Fibroblast of skin of back (primary cell): ENCODE measurements around the gene ABCB1.

Experiments used
- DNase-seq: peaks from one replicate; pipeline ENCODE4 v3.0.0-alpha.2; 2013

Gene ABCB1

GRCh38 chr7:87512906-87513305 lies 87.8 kb downstream of the ABCB1 start:
- DNase-seq = no peak

- no peak for DNase-seq
These were observed 89.2 kb downstream of the ABCB1 start for GRCh38 chr7:87511510-87511909.

- DNase-seq = no peak
These were observed 90.2 kb downstream of the ABCB1 start for GRCh38 chr7:87510411-87510875.

GRCh38 chr7:87507446-87507845 lies 93.2 kb downstream of the ABCB1 start:
- no peak for DNase-seq

- DNase-seq = peak; percentile 27
These were observed 94.2 kb downstream of the ABCB1 start for GRCh38 chr7:87506246-87507180.

- DNase-seq = no peak
These were observed 95.0 kb downstream of the ABCB1 start for GRCh38 chr7:87505557-87506245.

- no peak for DNase-seq
These were observed 95.6 kb downstream of the ABCB1 start for GRCh38 chr7:87505122-87505521.

- DNase-seq = no peak
These were observed 101.2 kb downstream of the ABCB1 start for GRCh38 chr7:87499494-87499893.

- no peak for DNase-seq
These were observed 101.8 kb downstream of the ABCB1 start for GRCh38 chr7:87498893-87499292.

- DNase-seq = no peak
These were observed 103.2 kb downstream of the ABCB1 start for GRCh38 chr7:87497482-87497881.

- no peak for DNase-seq
These were observed 105.3 kb downstream of the ABCB1 start for GRCh38 chr7:87495366-87495765.

- DNase-seq = no peak
These were observed 106.2 kb downstream of the ABCB1 start for GRCh38 chr7:87494454-87494853.

GRCh38 chr7:87483131-87483530 lies 117.6 kb downstream of the ABCB1 start:
- DNase-seq = no peak

- no peak for DNase-seq
These were observed 118.6 kb downstream of the ABCB1 start for GRCh38 chr7:87482115-87482514.

- peak; percentile 68 for DNase-seq
These were observed 120.3 kb downstream of the ABCB1 start for GRCh38 chr7:87480386-87480785.

GRCh38 chr7:87479951-87480350 lies 120.7 kb downstream of the ABCB1 start:
- DNase-seq = peak; percentile 27

- no peak for DNase-seq
These were observed 124.5 kb downstream of the ABCB1 start for GRCh38 chr7:87476179-87476557.

- DNase-seq = peak; percentile 21
These were observed 125.1 kb downstream of the ABCB1 start, which contains the start of gene ABCB4 for GRCh38 chr7:87475359-87476178. Gene ABCB4, minus strand, starts transcription at chr7:87475680. Its CDS starts 215 bp downstream, at chr7:87475465.

GRCh38 chr7:87474533-87475358 lies 125.9 kb downstream of the ABCB1 start:
- peak; percentile 72 for DNase-seq

GRCh38 chr7:87473986-87474385 lies 126.7 kb downstream of the ABCB1 start:
- DNase-seq = peak; percentile 18

GRCh38 chr7:87473192-87473591 lies 127.5 kb downstream of the ABCB1 start:
- no peak for DNase-seq

GRCh38 chr7:87471473-87471872 lies 129.2 kb downstream of the ABCB1 start:
- DNase-seq = peak; percentile 15
